ENCODE data around the gene SGSM1. TPM values are rescaled to one million over a fixed set of nuclear protein-coding genes. Genes with fewer than 3 reads are reported as not detected.

SGSM1 gene
- total and polyA plus RNA-seq, 8 donors = 0.68 to 4.7 (median 2.5) TPM

DNA sequence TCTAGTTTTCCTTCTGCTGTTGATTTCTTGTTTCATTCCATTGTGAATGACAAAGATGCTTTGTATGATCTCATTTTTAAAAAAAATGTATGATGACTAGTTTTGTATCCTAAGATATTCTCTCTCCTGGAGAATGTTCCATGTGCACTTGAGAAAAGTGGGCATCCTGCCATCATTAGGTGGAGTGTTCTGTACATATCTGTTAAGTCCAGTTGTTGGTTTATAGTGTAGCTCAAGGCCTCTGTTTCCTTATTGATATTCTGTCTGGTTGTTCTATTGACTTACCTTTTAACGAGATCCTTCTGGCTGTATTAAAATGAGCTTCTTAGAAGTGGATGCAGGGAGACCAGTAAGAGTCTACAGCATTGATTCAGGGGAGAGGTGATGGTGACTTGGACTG is 35.2 kb downstream of the SGSM1 start:
- no peaks in the 10 kb centered on the region for H3K27me3 ChIP-seq
- H3K9me3 ChIP-seq = no peaks in the 10 kb centered on the region
- intact Hi-C loops (cut with DNase I; ENCODE audit: low total_unique reads) = no loop called here
- H3K4me3 ChIP-seq = no peak overlapping the region
- H3K27ac ChIP-seq = peak overlapping the region in 1 of 5 donors; percentile 28
- DNase-seq = peak; percentile 60 to 62
- H3K36me3 ChIP-seq = no peaks in the 10 kb centered on the region
- 17 to 48% (median 23%) methylated on average over 1 of the region's 1 CpG for WGBS, 5 donors
- no peak for TF ChIP-seq POLR2A (IDR thresholded peaks at IDR 0.05)
- peak in 1 of 3 donors; percentile 45 for TF ChIP-seq POLR2AphosphoS5 (IDR thresholded peaks at IDR 0.05)
- no peak for TF ChIP-seq EP300 (IDR thresholded peaks at IDR 0.05)
- TF ChIP-seq, protein P1, sequence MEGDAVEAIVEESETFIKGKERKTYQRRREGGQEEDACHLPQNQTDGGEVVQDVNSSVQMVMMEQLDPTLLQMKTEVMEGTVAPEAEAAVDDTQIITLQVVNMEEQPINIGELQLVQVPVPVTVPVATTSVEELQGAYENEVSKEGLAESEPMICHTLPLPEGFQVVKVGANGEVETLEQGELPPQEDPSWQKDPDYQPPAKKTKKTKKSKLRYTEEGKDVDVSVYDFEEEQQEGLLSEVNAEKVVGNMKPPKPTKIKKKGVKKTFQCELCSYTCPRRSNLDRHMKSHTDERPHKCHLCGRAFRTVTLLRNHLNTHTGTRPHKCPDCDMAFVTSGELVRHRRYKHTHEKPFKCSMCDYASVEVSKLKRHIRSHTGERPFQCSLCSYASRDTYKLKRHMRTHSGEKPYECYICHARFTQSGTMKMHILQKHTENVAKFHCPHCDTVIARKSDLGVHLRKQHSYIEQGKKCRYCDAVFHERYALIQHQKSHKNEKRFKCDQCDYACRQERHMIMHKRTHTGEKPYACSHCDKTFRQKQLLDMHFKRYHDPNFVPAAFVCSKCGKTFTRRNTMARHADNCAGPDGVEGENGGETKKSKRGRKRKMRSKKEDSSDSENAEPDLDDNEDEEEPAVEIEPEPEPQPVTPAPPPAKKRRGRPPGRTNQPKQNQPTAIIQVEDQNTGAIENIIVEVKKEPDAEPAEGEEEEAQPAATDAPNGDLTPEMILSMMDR (IDR thresholded peaks at IDR 0.05) = no peak
- peaks cover 0 to 10% (median 7%) of the 10 kb centered on the region in 4 donors for H3K4me1 ChIP-seq

DNA sequence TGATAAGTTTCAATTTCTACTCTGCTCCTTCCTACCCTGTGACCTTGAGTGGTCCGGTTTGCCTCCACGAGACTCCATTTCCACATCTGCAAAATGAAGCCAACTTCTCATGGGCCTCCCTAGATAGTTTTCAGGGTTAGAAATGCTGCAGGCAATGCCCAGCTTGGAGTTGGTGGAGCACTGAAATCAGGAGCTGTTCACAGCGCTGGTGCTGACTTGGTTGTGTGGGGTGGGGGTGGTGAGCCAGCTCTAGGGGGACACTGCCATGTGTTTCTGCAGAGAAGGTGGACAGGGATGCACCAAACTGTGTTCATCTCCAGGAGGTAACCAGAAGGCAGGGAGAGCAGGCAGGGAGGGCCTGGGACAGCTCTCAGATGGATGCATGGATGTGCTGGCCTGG is 37.0 kb downstream of the SGSM1 start:
- Histone ChIP-seq H3K4me3 (no peak overlapping the region), H3K27ac (no peak overlapping the region), H3K4me1 (peaks cover 0 to 10% (median 7%) of the 10 kb centered on the region in 4 donors), H3K27me3 (no peaks in the 10 kb centered on the region), H3K9me3 (no peaks in the 10 kb centered on the region), H3K36me3 (peaks cover 0 to 6% (median 0%) of the 10 kb centered on the region in 4 donors)
- 69 to 85% (median 78%) methylated on average over 3 of the region's 3 CpGs for WGBS, 5 donors
- TF ChIP-seq POLR2A (IDR thresholded peaks at IDR 0.05) = no peak
- no peak for TF ChIP-seq POLR2AphosphoS5 (IDR thresholded peaks at IDR 0.05)
- TF ChIP-seq EP300 (IDR thresholded peaks at IDR 0.05) = no peak
- TF ChIP-seq, protein P1 (IDR thresholded peaks at IDR 0.05) = no peak
- DNase-seq = no peak
- intact Hi-C loops (cut with DNase I; ENCODE audit: low total_unique reads) = no loop called here

DNA sequence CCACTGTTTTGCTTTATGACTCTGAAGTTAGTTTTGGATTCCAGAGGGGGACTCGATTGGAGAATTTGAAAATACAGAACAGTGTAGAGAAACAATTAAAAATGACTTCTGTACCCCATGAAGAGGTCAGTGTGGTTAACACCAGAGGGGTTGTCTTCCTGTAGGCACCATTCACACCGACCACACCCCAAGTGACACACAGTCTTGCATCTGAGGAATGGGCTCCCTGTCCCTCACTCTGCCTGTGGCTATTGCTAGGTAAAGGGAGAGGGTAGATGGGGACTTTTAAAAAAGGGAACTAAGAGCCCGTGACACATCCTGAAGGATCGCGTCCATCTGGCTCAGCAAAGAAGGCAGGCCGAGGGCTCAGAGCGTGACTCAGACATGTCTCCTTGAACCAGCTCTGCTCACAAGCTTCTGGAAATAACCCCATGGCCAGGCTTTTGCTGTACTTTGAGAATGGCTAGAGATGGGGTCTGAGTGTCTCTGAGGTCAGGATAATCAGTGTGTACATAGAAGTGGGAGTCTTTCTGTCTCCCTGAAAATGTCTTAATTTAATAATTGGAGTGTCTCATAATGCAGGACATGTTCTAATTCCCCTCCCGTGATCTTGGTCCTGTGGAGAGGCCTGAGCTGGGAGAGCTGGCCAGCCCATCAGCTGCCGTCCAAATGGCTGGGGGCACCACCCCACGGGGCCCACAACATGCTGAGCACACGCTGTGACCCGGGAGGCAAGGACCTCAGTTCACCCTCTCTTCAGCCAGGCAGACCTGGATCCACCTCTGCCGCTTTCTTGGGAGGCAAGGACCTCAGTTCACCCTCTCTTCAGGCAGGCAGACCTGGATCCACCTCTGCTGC is 39.3 kb downstream of the SGSM1 start:
- no peak for DNase-seq
- no peak overlapping the region for H3K4me3 ChIP-seq
- WGBS, 5 donors = 69 to 76% (median 74%) methylated on average over 13 of the region's 13 CpGs
- H3K4me1 ChIP-seq = peaks cover 0 to 10% (median 7%) of the 10 kb centered on the region in 4 donors
- H3K27me3 ChIP-seq = no peaks in the 10 kb centered on the region
- peaks cover 0 to 6% (median 0%) of the 10 kb centered on the region in 4 donors for H3K36me3 ChIP-seq
- H3K9me3 ChIP-seq = no peaks in the 10 kb centered on the region
- intact Hi-C loops (cut with DNase I; ENCODE audit: low total_unique reads) = loop anchor here (5.0 kb wide), 1 partner anchor 73 kb away; the partner anchor contains the start of gene PIWIL3
- TF ChIP-seq POLR2A (IDR thresholded peaks at IDR 0.05) = no peak
- TF ChIP-seq EP300 (IDR thresholded peaks at IDR 0.05) = no peak
- TF ChIP-seq POLR2AphosphoS5 (IDR thresholded peaks at IDR 0.05) = no peak
- TF ChIP-seq, protein P1 (IDR thresholded peaks at IDR 0.05) = no peak
- H3K27ac ChIP-seq = no peak overlapping the region

DNA sequence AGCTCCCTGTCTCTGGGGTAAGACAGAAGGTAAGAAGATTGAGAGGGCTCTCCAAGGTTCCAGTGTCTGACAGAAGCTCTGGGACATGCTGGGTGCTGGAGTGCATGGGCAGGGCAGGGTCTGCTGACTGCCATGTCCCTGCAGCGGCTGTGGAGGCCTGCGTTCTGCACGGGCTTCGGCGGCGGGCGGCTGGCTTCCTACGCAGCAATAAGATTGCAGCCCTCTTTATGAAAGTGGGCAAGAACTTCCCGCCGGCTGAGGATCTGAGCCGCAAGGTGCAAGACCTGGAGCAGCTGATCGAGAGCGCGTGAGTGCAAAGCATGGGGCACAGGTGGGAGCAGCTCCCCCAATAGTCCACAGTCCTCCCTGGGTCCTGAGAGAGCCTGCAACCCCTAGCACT is 41.5 kb downstream of the SGSM1 start:
- TF ChIP-seq, protein P1 (IDR thresholded peaks at IDR 0.05) = no peak
- TF ChIP-seq EP300 (IDR thresholded peaks at IDR 0.05) = no peak
- no peaks in the 10 kb centered on the region for H3K4me1 ChIP-seq
- no peak overlapping the region for H3K27ac ChIP-seq
- H3K36me3 ChIP-seq = peaks cover 0 to 6% (median 0%) of the 10 kb centered on the region in 4 donors
- H3K27me3 ChIP-seq = no peaks in the 10 kb centered on the region
- no peak overlapping the region for H3K4me3 ChIP-seq
- no peaks in the 10 kb centered on the region for H3K9me3 ChIP-seq
- intact Hi-C loops (cut with DNase I; ENCODE audit: low total_unique reads) = loop anchor here (5.0 kb wide), 1 partner anchor 75 kb away; the partner anchor contains the start of gene PIWIL3
- WGBS, 5 donors = 95 to 98% (median 97%) methylated on average over 6 to 14 of the region's 14 CpGs
- no peak for DNase-seq
